ENCODE data around the gene CDKN2B-AS1. TPM values are rescaled to one million over a fixed set of nuclear protein-coding genes. Genes with fewer than 3 reads are reported as not detected.

CDKN2B-AS1 gene
- polyA plus RNA-seq, 1 donor (not counting 4 experiments of a cell fraction or from before 2014, with no cell fraction given): 1.1 TPM

DNA sequence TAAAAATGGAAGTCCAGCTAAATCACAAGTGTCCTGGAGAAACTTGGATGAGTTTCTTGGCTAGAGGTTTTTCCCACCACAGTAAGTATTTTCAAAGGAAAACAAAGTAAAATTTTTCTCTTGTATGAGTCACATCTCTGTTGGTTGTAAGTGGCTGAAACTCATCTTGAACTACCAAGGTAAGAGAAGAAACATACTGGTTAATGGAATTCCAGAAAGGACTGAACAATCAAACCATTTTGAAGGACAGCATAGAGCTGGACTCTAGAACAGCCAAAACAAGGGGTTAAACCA, 117.3 kb downstream of the CDKN2B-AS1 start:
- TF ChIP-seq, protein P1, sequence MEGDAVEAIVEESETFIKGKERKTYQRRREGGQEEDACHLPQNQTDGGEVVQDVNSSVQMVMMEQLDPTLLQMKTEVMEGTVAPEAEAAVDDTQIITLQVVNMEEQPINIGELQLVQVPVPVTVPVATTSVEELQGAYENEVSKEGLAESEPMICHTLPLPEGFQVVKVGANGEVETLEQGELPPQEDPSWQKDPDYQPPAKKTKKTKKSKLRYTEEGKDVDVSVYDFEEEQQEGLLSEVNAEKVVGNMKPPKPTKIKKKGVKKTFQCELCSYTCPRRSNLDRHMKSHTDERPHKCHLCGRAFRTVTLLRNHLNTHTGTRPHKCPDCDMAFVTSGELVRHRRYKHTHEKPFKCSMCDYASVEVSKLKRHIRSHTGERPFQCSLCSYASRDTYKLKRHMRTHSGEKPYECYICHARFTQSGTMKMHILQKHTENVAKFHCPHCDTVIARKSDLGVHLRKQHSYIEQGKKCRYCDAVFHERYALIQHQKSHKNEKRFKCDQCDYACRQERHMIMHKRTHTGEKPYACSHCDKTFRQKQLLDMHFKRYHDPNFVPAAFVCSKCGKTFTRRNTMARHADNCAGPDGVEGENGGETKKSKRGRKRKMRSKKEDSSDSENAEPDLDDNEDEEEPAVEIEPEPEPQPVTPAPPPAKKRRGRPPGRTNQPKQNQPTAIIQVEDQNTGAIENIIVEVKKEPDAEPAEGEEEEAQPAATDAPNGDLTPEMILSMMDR (optimal IDR thresholded peaks at IDR 0.05 in 1 of 3, IDR thresholded peaks at IDR 0.05 in 1 of 3, conservative IDR thresholded peaks at IDR 0.05 in 1 of 3; ENCODE audit: extremely low read depth in 1 of 3, insufficient read depth in 2 of 3, low read length in 3 of 3): no peak
- no peak for TF ChIP-seq EZH2 (IDR thresholded peaks at IDR 0.05; ENCODE audit: low read length)
- H3K36me3 ChIP-seq (ENCODE audit: control insufficient read depth in 2 of 2, extremely low read depth in 1 of 2, insufficient read depth in 2 of 2, low read length in 2 of 2): no peaks in the 10 kb centered on the region
- H3K9ac ChIP-seq (ENCODE audit: control insufficient read depth, extremely low read depth, insufficient read depth, low read length): no peak overlapping the region
- H4K20me1 ChIP-seq (ENCODE audit: control insufficient read depth, extremely low read depth, insufficient read depth, low read length): no peaks in the 10 kb centered on the region
- peak overlapping the region; percentile 0 for H2AFZ ChIP-seq (ENCODE audit: control insufficient read depth, low read length)
- peaks cover 4% of the 10 kb centered on the region for H3K9me3 ChIP-seq (ENCODE audit: control insufficient read depth, low read depth, low read length)
- H3K27ac ChIP-seq (ENCODE audit: control insufficient read depth, insufficient read depth, low read length): peak overlapping the region; percentile 16
- H3K4me2 ChIP-seq (ENCODE audit: control insufficient read depth, extremely low read depth, insufficient read depth, low read depth, low read length): peak overlapping the region; percentile 27
- H3K4me3 ChIP-seq (ENCODE audit: control insufficient read depth in 2 of 3, extremely low read depth in 1 of 3, insufficient read depth in 2 of 3, low read depth in 1 of 3, low read length in 3 of 3): no peak overlapping the region
- dilution Hi-C loops (cut with MboI; ENCODE audit: extremely low pct_ligation_motif_present, low sequenced_read_pairs): loop anchor here (25.0 kb wide), 1 partner anchor 125 kb away; no protein-coding TSS in a partner anchor
- FAIRE-seq: no peak
- no peaks in the 10 kb centered on the region for H3K9me1 ChIP-seq (ENCODE audit: control insufficient read depth, extremely low read depth, insufficient read depth, low read length)
- H3K4me1 ChIP-seq (ENCODE audit: control insufficient read depth, extremely low read depth, insufficient read depth, low read length): peaks cover 21% of the 10 kb centered on the region
- no peak for DNase-seq (ENCODE audit: low read depth, low spot score)
- no peaks in the 10 kb centered on the region for H3K27me3 ChIP-seq (ENCODE audit: control insufficient read depth, extremely low read depth, insufficient read depth, low read length)
- H3K79me2 ChIP-seq (ENCODE audit: control insufficient read depth, insufficient read depth, low read length): no peaks in the 10 kb centered on the region

DNA sequence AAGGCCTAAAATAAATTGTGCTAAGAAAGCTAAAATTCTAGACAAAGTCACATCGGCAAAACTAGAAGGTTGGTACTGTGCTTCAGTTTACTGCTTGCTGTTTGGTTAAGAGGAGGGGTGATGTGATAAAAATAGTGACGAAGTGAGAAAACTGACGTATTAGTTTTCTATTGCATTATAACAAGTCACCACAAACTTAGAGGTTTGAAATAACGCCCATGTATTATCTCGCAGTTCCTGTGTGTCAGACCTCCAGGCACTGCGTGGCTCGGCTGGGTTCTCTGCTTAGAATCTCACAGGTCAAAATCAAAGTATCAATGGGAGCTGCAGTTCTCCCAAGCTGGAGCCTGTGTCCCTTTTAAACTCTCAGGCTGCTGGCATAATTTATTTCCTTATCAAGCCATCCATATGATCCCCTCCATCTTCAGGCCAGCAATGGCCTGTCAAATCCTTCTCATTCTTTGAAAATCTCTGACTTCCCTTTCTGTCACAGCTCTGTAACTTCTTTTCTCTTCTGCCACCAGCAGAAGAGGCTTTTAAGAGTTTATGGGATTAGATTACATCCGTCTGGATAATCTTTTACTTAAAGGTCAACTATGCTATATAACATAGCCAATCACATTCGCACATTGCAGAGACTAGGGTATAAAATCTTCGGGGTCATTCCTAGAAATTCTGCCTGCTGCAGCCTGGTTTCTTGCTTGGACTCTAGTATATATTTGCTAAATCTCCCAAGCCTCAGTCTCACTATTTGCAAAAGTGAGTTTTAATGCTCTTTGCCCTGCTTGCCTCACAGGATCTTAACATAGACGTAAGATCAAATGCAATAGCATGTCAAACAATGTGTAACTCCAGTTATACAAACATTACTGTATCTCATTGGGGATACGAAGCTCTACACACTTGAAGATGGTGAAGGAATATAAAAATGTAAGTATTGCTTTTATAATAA, 118.6 kb downstream of the CDKN2B-AS1 start:
- Histone ChIP-seq H4K20me1 (ENCODE audit: control insufficient read depth, extremely low read depth, insufficient read depth, low read length) (no peaks in the 10 kb centered on the region), H3K79me2 (ENCODE audit: control insufficient read depth, insufficient read depth, low read length) (no peaks in the 10 kb centered on the region), H3K4me1 (ENCODE audit: control insufficient read depth, extremely low read depth, insufficient read depth, low read length) (peaks cover 24% of the 10 kb centered on the region), H3K4me3 (ENCODE audit: control insufficient read depth in 2 of 3, extremely low read depth in 1 of 3, insufficient read depth in 2 of 3, low read depth in 1 of 3, low read length in 3 of 3) (no peak overlapping the region), H3K4me2 (ENCODE audit: control insufficient read depth, extremely low read depth, insufficient read depth, low read depth, low read length) (no peak overlapping the region), H3K27ac (ENCODE audit: control insufficient read depth, insufficient read depth, low read length) (no peak overlapping the region), H3K27me3 (ENCODE audit: control insufficient read depth, extremely low read depth, insufficient read depth, low read length) (no peaks in the 10 kb centered on the region), H3K36me3 (ENCODE audit: control insufficient read depth in 2 of 2, extremely low read depth in 1 of 2, insufficient read depth in 2 of 2, low read length in 2 of 2) (no peaks in the 10 kb centered on the region), H3K9me1 (ENCODE audit: control insufficient read depth, extremely low read depth, insufficient read depth, low read length) (no peaks in the 10 kb centered on the region), H2AFZ (ENCODE audit: control insufficient read depth, low read length) (no peak overlapping the region), H3K9ac (ENCODE audit: control insufficient read depth, extremely low read depth, insufficient read depth, low read length) (no peak overlapping the region), H3K9me3 (ENCODE audit: control insufficient read depth, low read depth, low read length) (peaks cover 4% of the 10 kb centered on the region)
- TF ChIP-seq, protein P1 (optimal IDR thresholded peaks at IDR 0.05 in 1 of 3, IDR thresholded peaks at IDR 0.05 in 1 of 3, conservative IDR thresholded peaks at IDR 0.05 in 1 of 3; ENCODE audit: extremely low read depth in 1 of 3, insufficient read depth in 2 of 3, low read length in 3 of 3): no peak
- TF ChIP-seq EZH2 (IDR thresholded peaks at IDR 0.05; ENCODE audit: low read length): no peak
- no peak for DNase-seq (ENCODE audit: low read depth, low spot score)
- FAIRE-seq: peak; percentile 20
- dilution Hi-C loops (cut with MboI; ENCODE audit: extremely low pct_ligation_motif_present, low sequenced_read_pairs): loop anchor here (25.0 kb wide), 1 partner anchor 124 kb away; no protein-coding TSS in a partner anchor

All from keratinocyte (primary cell).